ENCODE data around the gene PSMA4. TPM values are rescaled to one million over a fixed set of nuclear protein-coding genes. Genes with fewer than 3 reads are reported as not detected.
"Not testable (repeated sequence)": the region's sequence is repeated elsewhere in the genome, so short reads cannot be mapped to it uniquely, and the experiment has no call there.

PSMA4 gene
- total RNA-seq, 3 donors from 2014 or later (not counting 1 experiment from before 2014, with no cell fraction given) = 94.6 to 124 (median 96.4) TPM

- 92% methylated on average over 5 of the region's 5 CpGs for WGBS (ENCODE audit: insufficient coverage)
- Mint-ChIP-seq H3K9me3 (no peaks in the 10 kb centered on the region), H3K4me1 (no peaks in the 10 kb centered on the region), H3K36me3 (peaks cover 20% of the 10 kb centered on the region), H3K27ac (no peak overlapping the region), H3K27me3 (ENCODE audit: low read depth in 2 of 2) (no peaks in the 10 kb centered on the region), H3K4me3 (no peak overlapping the region)
- Histone ChIP-seq H3K9me3 (ENCODE audit: control insufficient read depth, insufficient read depth, low read length) (no peaks in the 10 kb centered on the region), H3K27ac (ENCODE audit: low read length) (no peak overlapping the region), H3K27me3 (ENCODE audit: control insufficient read depth, insufficient read depth, low read length) (no peaks in the 10 kb centered on the region), H3K4me3 (ENCODE audit: low read length) (no peak overlapping the region), H3K36me3 (ENCODE audit: control insufficient read depth, insufficient read depth, low read length) (peaks cover 33% of the 10 kb centered on the region), H3K4me1 (ENCODE audit: control insufficient read depth, insufficient read depth, low read length) (no peaks in the 10 kb centered on the region)
- DNase-seq = no peak
- ATAC-seq = no peak
- TF ChIP-seq CTCF (IDR thresholded peaks at IDR 0.05) = no peak
- intact Hi-C loops (cut with micrococcal nuclease) = no loop called here
Observed at GRCh38 chr15:78552597-78552996, 12.4 kb downstream of the PSMA4 start.

- H3K4me1 Mint-ChIP-seq = peaks cover 10 to 12% of the 10 kb centered on the region in 2 donors
Observed at GRCh38 chr15:78560201-78560600, 20.0 kb downstream of the PSMA4 start.

GRCh38 chr15:78561490-78561889, 21.2 kb downstream of the PSMA4 start:
- Histone ChIP-seq H3K36me3 (ENCODE audit: control insufficient read depth, insufficient read depth, low read length) (no peaks in the 10 kb centered on the region), H3K9me3 (ENCODE audit: control insufficient read depth, insufficient read depth, low read length) (no peaks in the 10 kb centered on the region), H3K4me3 (ENCODE audit: low read length) (no peak overlapping the region), H3K4me1 (ENCODE audit: control insufficient read depth, insufficient read depth, low read length) (peaks cover 17% of the 10 kb centered on the region), H3K27ac (ENCODE audit: low read length) (no peak overlapping the region), H3K27me3 (ENCODE audit: control insufficient read depth, insufficient read depth, low read length) (peaks cover 2% of the 10 kb centered on the region)
- 91% methylated on average over 5 of the region's 5 CpGs for WGBS (ENCODE audit: insufficient coverage)
- Mint-ChIP-seq H3K4me1 (peaks cover 17 to 19% of the 10 kb centered on the region in 2 donors), H3K36me3 (no peaks in the 10 kb centered on the region), H3K4me3 (no peak overlapping the region), H3K27me3 (ENCODE audit: low read depth in 2 of 2) (peaks cover 3 to 10% of the 10 kb centered on the region in 2 donors), H3K9me3 (no peaks in the 10 kb centered on the region), H3K27ac (no peak overlapping the region)
- no peak for TF ChIP-seq CTCF (IDR thresholded peaks at IDR 0.05)
- no peak for DNase-seq
- ATAC-seq = no peak
- intact Hi-C loops (cut with micrococcal nuclease) = no loop called here

More at GRCh38 chr15:78560201-78560600, 20.0 kb downstream of the PSMA4 start:
- H3K4me3 ChIP-seq (ENCODE audit: low read length); intact Hi-C loops (cut with micrococcal nuclease); H3K9me3 ChIP-seq (ENCODE audit: control insufficient read depth, insufficient read depth, low read length); H3K27ac Mint-ChIP-seq; H3K27me3 Mint-ChIP-seq (ENCODE audit: low read depth in 2 of 2); H3K27me3 ChIP-seq (ENCODE audit: control insufficient read depth, insufficient read depth, low read length); H3K4me1 ChIP-seq (ENCODE audit: control insufficient read depth, insufficient read depth, low read length); H3K36me3 Mint-ChIP-seq; ATAC-seq; H3K9me3 Mint-ChIP-seq; H3K27ac ChIP-seq (ENCODE audit: low read length); DNase-seq; H3K4me3 Mint-ChIP-seq; H3K36me3 ChIP-seq (ENCODE audit: control insufficient read depth, insufficient read depth, low read length): not testable (repeated sequence)
- 95% methylated on average over 9 of the region's 10 CpGs for WGBS (ENCODE audit: insufficient coverage)

- Histone ChIP-seq H3K36me3 (ENCODE audit: control insufficient read depth, insufficient read depth, low read length) (no peaks in the 10 kb centered on the region), H3K27ac (ENCODE audit: low read length) (no peak overlapping the region), H3K9me3 (ENCODE audit: control insufficient read depth, insufficient read depth, low read length) (no peaks in the 10 kb centered on the region), H3K4me3 (ENCODE audit: low read length) (no peak overlapping the region), H3K4me1 (ENCODE audit: control insufficient read depth, insufficient read depth, low read length) (peaks cover 17% of the 10 kb centered on the region), H3K27me3 (ENCODE audit: control insufficient read depth, insufficient read depth, low read length) (peaks cover 5% of the 10 kb centered on the region)
- intact Hi-C loops (cut with micrococcal nuclease) = no loop called here
- TF ChIP-seq CTCF (IDR thresholded peaks at IDR 0.05) = no peak
- H3K4me1 Mint-ChIP-seq = peaks cover 22 to 23% of the 10 kb centered on the region in 2 donors
- H3K27ac Mint-ChIP-seq = no peak overlapping the region
- H3K4me3 Mint-ChIP-seq = peak overlapping the region; percentile 21
- DNase-seq (no peak), ATAC-seq (no peak)
- peaks cover 16 to 19% of the 10 kb centered on the region in 2 donors for H3K27me3 Mint-ChIP-seq (ENCODE audit: low read depth in 2 of 2)
- H3K9me3 Mint-ChIP-seq = no peaks in the 10 kb centered on the region
- H3K36me3 Mint-ChIP-seq = no peaks in the 10 kb centered on the region
- WGBS (ENCODE audit: insufficient coverage) = 94% methylated on average over 1 of the region's 2 CpGs
Observed at GRCh38 chr15:78563092-78563491, 22.8 kb downstream of the PSMA4 start.

Measured in natural killer cell (primary cell).